Gastroesophageal sphincter (tissue), 3 donors: Measurements from ENCODE around the gene TCF7L2.

Experiments
- POLR2A ChIP-seq, 2 donors: fragments of 450-650 bp; IDR thresholded peaks; one replicate each; pipeline ENCODE4 v1.6.1; 2017; ENCODE audit warnings: antibody characterized with exemption in 2 of 2, mild to moderate bottlenecking in 2 of 2, moderate library complexity in 1 of 2
- TF ChIP-seq, protein P1 (sequence below), 4 experiments: fragments of 200-600 bp in 2 of 4; fragments of 450-650 bp in 2 of 4; sonication (generic) in 1 of 4; IDR thresholded peaks; one replicate each; pipeline ENCODE4 v1.5.1; 2017 to 2019; ENCODE audit warnings: antibody characterized with exemption in 4 of 4, mild to moderate bottlenecking in 2 of 4, moderate library complexity in 2 of 4

DNA sequence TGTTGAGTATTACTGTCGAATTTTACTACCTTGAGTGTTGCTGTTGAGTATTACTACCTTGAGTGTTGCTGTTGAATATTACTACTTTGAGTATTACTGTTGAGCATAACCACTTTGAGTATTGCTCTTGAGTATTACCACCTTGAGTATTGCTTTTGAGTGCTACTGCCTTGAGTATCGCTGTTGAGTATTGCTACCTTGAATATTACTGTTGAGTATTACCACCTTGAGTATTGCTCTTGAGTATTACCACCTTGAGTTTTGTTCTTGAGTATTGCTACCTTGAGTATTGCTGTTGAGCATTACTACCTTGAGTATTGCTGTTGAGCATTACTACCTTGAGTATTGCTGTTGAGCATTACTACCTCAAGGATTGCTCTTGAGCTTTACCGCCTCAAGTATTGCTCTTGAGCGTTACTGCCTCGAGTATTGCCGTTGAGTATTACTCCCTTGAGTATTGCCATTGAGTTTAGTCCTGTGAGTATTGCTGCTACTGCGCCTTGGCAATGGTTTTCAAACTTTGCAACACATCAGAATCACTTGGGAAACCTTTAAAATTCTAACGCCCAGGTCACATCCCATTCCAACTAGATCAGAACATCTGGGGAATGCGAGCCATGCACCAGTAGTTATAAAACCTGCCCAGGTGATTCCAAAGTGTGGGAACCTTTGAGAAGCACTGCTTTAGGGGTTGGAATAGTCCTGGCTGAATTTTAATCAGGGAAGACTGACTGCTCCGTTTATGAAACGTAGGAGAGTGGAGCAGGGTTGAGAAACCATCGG is 61.7 kb downstream of the TCF7L2 start:
- TF ChIP-seq, protein P1, sequence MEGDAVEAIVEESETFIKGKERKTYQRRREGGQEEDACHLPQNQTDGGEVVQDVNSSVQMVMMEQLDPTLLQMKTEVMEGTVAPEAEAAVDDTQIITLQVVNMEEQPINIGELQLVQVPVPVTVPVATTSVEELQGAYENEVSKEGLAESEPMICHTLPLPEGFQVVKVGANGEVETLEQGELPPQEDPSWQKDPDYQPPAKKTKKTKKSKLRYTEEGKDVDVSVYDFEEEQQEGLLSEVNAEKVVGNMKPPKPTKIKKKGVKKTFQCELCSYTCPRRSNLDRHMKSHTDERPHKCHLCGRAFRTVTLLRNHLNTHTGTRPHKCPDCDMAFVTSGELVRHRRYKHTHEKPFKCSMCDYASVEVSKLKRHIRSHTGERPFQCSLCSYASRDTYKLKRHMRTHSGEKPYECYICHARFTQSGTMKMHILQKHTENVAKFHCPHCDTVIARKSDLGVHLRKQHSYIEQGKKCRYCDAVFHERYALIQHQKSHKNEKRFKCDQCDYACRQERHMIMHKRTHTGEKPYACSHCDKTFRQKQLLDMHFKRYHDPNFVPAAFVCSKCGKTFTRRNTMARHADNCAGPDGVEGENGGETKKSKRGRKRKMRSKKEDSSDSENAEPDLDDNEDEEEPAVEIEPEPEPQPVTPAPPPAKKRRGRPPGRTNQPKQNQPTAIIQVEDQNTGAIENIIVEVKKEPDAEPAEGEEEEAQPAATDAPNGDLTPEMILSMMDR (IDR thresholded peaks at IDR 0.05) = no peak
- no peak for TF ChIP-seq POLR2A (IDR thresholded peaks at IDR 0.05)
